Measurements from ENCODE around the gene GALNT10.

- TF ChIP-seq JUND (IDR thresholded peaks at IDR 0.05; ENCODE audit: low read length): no peak
- TF ChIP-seq EGR1 (IDR thresholded peaks at IDR 0.05; ENCODE audit: borderline replicate concordance, low read depth, low read length): no peak
- TF ChIP-seq POLR2A (IDR thresholded peaks at IDR 0.05; ENCODE audit: control extremely low read depth in 1 of 2, low read depth in 2 of 2, low read length in 2 of 2): no peak
- TF ChIP-seq CTCF (IDR thresholded peaks at IDR 0.05; ENCODE audit: control extremely low read depth in 1 of 3, insufficient read depth in 1 of 3, low read depth in 1 of 3, low read length in 3 of 3): no peak
- no peak for TF ChIP-seq MAX (IDR thresholded peaks at IDR 0.05)
- TF ChIP-seq EP300 (IDR thresholded peaks at IDR 0.05; ENCODE audit: borderline replicate concordance in 1 of 2, low read depth in 2 of 2, low read length in 2 of 2): no peak
- TF ChIP-seq BACH1 (IDR thresholded peaks at IDR 0.05; ENCODE audit: low read length): no peak
- TF ChIP-seq ZNF274 (IDR thresholded peaks at IDR 0.05; ENCODE audit: borderline replicate concordance, extremely low read depth, low read length): no peak
Measured at GRCh38 chr5:154295551-154295950, 105.0 kb downstream of the GALNT10 start.
